Breast epithelium (tissue), 4 donors: ENCODE data around the gene APOM. TPM values are rescaled to one million over a fixed set of nuclear protein-coding genes. Genes with fewer than 3 reads are reported as not detected.
A peak's percentile ranks its signal among the peaks of the same experiment; 100 is the strongest.

Source experiments
- DNase-seq, 2 donors: peaks; one replicate each; pipeline ENCODE4 v3.0.0-alpha.2; 2019; ENCODE audit warnings: low spot score in 2 of 2
- H3K27ac ChIP-seq, 2 donors: fragments of 200-600 bp; sonication (generic) in 1 of 2; one replicate each; pipeline ENCODE4 v1.5.1; 2016 to 2019; ENCODE audit warnings: mild to moderate bottlenecking in 1 of 2
- H3K27me3 ChIP-seq, 2 donors: fragments of 200-600 bp; sonication (generic) in 1 of 2; one replicate each; pipeline versions ENCODE4 v1.5.1 to v1.6.0; 2017 to 2019; ENCODE audit warnings: control low read depth in 1 of 2, mild to moderate bottlenecking in 1 of 2
- H3K36me3 ChIP-seq: fragments of 200-600 bp; one replicate; pipeline ENCODE4 v1.5.1; 2019
- H3K4me1 ChIP-seq, 2 donors: fragments of 200-600 bp; sonication (generic); one replicate each; pipeline ENCODE4 v1.5.1; 2016 to 2019; ENCODE audit warnings: control low read depth in 1 of 2
- H3K4me3 ChIP-seq, 3 donors: fragments of 200-600 bp; sonication (generic); 1 replicate in 2 of 3; 2 replicates in 1 of 3; pipeline ENCODE4 v1.5.1; 2016 to 2019; ENCODE audit warnings: mild to moderate bottlenecking in 3 of 3, moderate library complexity in 2 of 3
- H3K9me3 ChIP-seq, 2 donors: fragments of 200-600 bp; sonication (generic) in 1 of 2; one replicate each; pipeline ENCODE4 v1.5.1; 2016 to 2019; ENCODE audit warnings: control low read depth in 1 of 2
- POLR2A ChIP-seq: fragments of 450-650 bp; IDR thresholded peaks from one replicate; pipeline ENCODE4 v1.6.1; 2016; ENCODE audit warnings: antibody characterized with exemption, mild to moderate bottlenecking, moderate library complexity
- POLR2AphosphoS5 ChIP-seq, 3 donors: sonication (generic); formaldehyde crosslinking; IDR thresholded peaks; one replicate each; pipeline ENCODE4 v1.6.1; 2017; ENCODE audit warnings: antibody characterized with exemption in 3 of 3
- intact Hi-C: fragments of 100-400 bp; cut with DNase I; formaldehyde crosslinking; loops from one replicate; pipeline ENCODE4 v1.15.1; 2023; ENCODE audit warnings: low total_unique reads
- total RNA-seq, 3 donors: library from RNA; depleted of rRNA; stranded (reverse); fragments of >200 nt; gene quantifications; one replicate each; pipeline ENCODE4 v1.1.0, GENCODE V29; 2016
- TF ChIP-seq, protein P1 (sequence below), 3 donors: fragments of 450-650 bp; IDR thresholded peaks; one replicate each; pipeline ENCODE4 v1.5.1; 2016 to 2017; ENCODE audit warnings: antibody characterized with exemption in 3 of 3, mild to moderate bottlenecking in 3 of 3, moderate library complexity in 3 of 3

APOM gene
- total RNA-seq, 3 donors from 2014 or later: 1.3 to 4.8 (median 4.6) TPM

DNA sequence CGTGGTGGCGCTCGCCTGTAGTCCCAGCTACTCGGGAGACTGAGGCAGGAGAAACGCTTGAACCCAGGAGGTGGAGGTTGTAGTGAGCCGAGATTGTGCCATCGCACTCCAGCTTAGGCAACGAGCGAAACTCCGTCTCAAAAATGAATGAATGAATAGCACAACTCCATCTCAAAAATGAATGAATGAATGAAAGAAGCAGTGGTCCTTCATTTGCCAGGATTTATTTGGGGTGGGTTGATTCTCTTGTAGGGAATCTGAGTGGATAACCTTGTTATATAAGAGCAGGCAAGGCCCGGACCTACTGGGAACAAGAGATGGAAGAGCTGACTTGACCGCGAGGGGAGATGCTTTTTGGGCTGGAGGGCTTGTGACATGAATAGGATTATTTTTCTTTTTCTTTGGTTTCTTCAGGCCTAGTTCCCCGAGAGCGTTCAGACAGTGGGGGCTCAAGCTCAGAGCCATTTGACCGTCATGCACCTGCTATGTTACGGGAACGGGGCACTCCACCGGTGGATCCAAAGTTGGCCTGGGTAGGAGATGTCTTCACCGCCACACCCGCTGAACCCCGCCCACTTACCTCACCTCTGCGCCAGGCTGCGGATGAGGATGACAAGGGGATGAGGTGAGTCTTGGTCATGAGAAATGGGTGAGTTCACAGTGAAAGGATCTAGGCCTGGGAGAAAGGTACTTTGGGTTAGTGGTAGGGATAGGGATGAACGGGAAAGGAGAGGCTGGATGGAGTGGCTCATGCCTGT lies 25.3 kb upstream of the APOM start:
- H3K36me3 ChIP-seq: peaks cover 28% of the 10 kb centered on the region
- intact Hi-C loops: no loop called here
- no peaks in the 10 kb centered on the region for H3K4me1 ChIP-seq

DNA sequence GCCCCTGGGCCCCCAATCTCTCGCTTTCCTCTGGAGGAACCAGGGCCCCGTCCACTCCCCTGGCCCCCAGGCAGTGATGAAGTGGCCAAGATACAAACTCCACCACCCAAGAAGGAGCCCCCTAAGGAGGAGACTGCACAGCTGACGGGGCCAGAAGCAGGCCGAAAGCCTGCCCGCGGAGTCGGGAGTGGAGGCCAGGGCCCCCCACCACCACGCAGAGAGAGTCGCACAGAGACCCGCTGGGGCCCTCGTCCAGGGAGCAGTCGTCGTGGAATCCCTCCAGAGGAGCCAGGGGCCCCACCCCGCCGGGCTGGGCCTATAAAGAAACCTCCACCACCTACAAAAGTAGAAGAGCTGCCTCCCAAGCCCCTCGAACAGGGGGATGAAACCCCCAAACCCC lies 24.5 kb upstream of the APOM start:
- Histone ChIP-seq H3K36me3 (peaks cover 25% of the 10 kb centered on the region), H3K4me3 (no peak overlapping the region), H3K4me1 (no peaks in the 10 kb centered on the region), H3K27me3 (no peaks in the 10 kb centered on the region), H3K9me3 (no peaks in the 10 kb centered on the region), H3K27ac (no peak overlapping the region)
- no peak for DNase-seq
- intact Hi-C loops: no loop called here
- TF ChIP-seq POLR2A (no peak), POLR2AphosphoS5 (IDR thresholded peaks at IDR 0.05) (no peak)
- TF ChIP-seq, protein P1, sequence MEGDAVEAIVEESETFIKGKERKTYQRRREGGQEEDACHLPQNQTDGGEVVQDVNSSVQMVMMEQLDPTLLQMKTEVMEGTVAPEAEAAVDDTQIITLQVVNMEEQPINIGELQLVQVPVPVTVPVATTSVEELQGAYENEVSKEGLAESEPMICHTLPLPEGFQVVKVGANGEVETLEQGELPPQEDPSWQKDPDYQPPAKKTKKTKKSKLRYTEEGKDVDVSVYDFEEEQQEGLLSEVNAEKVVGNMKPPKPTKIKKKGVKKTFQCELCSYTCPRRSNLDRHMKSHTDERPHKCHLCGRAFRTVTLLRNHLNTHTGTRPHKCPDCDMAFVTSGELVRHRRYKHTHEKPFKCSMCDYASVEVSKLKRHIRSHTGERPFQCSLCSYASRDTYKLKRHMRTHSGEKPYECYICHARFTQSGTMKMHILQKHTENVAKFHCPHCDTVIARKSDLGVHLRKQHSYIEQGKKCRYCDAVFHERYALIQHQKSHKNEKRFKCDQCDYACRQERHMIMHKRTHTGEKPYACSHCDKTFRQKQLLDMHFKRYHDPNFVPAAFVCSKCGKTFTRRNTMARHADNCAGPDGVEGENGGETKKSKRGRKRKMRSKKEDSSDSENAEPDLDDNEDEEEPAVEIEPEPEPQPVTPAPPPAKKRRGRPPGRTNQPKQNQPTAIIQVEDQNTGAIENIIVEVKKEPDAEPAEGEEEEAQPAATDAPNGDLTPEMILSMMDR (IDR thresholded peaks at IDR 0.05): no peak

More for the DNA sequence above, 25.3 kb upstream of the APOM start:
- H3K9me3 ChIP-seq: no peaks in the 10 kb centered on the region
- H3K4me3 ChIP-seq: no peak overlapping the region
- no peak overlapping the region for H3K27ac ChIP-seq
- DNase-seq: no peak
- TF ChIP-seq POLR2AphosphoS5 (IDR thresholded peaks at IDR 0.05): no peak
- no peak for TF ChIP-seq POLR2A
- TF ChIP-seq, protein P1 (IDR thresholded peaks at IDR 0.05): no peak
- no peaks in the 10 kb centered on the region for H3K27me3 ChIP-seq

DNA sequence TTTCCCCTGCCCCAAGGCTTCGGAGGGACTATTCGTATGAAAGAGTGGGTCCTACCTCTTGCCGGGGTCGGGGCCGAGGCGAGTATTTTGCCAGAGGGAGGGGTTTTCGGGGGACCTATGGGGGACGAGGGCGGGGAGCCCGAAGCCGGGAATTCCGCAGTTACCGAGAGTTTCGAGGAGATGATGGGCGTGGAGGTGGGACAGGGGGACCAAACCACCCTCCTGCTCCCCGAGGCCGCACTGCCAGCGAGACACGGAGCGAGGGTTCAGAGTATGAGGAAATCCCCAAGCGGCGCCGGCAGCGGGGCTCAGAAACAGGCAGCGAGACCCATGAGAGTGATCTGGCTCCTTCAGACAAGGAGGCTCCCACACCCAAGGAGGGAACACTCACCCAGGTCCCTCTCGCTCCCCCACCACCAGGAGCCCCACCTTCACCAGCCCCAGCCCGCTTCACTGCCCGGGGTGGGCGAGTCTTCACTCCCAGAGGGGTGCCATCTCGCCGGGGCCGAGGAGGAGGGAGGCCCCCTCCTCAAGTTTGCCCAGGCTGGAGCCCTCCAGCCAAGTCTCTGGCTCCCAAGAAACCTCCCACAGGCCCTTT lies 23.9 kb upstream of the APOM start:
- Histone ChIP-seq H3K36me3 (peaks cover 28% of the 10 kb centered on the region), H3K27me3 (no peaks in the 10 kb centered on the region), H3K9me3 (no peaks in the 10 kb centered on the region), H3K4me3 (no peak overlapping the region), H3K27ac (peak overlapping the region in 1 of 2 donors; percentile 55), H3K4me1 (no peaks in the 10 kb centered on the region)
- DNase-seq: no peak
- TF ChIP-seq POLR2AphosphoS5 (IDR thresholded peaks at IDR 0.05): no peak
- TF ChIP-seq POLR2A: no peak
- TF ChIP-seq, protein P1 (IDR thresholded peaks at IDR 0.05): no peak
- intact Hi-C loops: no loop called here

DNA sequence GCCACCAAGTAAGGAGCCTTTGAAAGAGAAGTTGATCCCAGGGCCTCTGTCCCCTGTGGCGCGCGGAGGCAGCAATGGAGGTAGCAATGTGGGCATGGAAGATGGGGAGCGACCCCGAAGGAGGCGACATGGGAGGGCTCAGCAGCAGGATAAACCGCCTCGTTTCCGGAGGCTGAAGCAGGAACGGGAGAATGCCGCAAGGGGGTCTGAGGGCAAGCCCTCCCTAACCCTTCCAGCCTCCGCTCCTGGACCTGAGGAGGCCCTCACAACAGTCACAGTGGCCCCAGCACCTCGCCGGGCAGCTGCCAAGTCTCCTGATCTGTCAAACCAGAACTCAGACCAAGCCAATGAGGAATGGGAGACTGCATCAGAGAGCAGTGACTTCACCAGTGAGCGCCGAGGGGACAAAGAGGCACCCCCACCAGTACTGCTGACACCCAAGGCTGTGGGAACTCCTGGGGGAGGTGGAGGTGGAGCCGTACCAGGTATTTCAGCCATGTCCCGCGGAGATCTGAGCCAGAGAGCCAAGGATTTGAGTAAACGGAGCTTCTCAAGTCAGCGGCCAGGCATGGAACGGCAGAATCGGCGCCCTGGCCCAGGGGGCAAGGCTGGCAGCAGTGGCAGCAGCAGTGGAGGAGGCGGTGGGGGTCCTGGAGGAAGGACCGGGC lies 23.3 kb upstream of the APOM start:
- intact Hi-C loops: no loop called here
- H3K9me3 ChIP-seq: no peaks in the 10 kb centered on the region
- no peaks in the 10 kb centered on the region for H3K27me3 ChIP-seq
- DNase-seq: no peak
- peaks cover 23% of the 10 kb centered on the region for H3K36me3 ChIP-seq
- peak overlapping the region; percentile 55 to 61 for H3K27ac ChIP-seq
- H3K4me3 ChIP-seq: no peak overlapping the region
- no peak for TF ChIP-seq POLR2AphosphoS5 (IDR thresholded peaks at IDR 0.05)
- TF ChIP-seq POLR2A: no peak
- TF ChIP-seq, protein P1 (IDR thresholded peaks at IDR 0.05): no peak
- no peaks in the 10 kb centered on the region for H3K4me1 ChIP-seq

DNA sequence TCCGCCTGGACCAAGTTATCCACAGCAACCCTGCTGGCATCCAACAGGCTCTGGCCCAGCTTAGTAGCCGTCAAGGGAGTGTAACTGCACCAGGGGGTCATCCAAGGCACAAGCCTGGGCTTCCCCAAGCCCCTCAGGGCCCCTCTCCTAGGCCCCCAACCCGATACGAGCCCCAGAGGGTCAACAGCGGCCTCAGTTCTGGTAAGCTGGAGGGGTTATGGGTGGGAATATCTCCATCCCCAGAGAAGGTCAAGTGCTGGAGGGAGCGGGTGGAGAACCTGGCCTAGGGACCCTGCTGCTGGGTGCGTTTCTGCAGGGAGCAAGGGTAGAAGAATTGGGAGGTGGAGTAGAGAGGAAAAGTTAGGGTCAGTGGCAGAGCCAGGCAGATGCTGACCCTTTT lies 22.2 kb upstream of the APOM start:
- intact Hi-C loops: no loop called here
- H3K9me3 ChIP-seq: no peaks in the 10 kb centered on the region
- no peaks in the 10 kb centered on the region for H3K4me1 ChIP-seq
- no peaks in the 10 kb centered on the region for H3K27me3 ChIP-seq
- peaks cover 13% of the 10 kb centered on the region for H3K36me3 ChIP-seq
- no peak for DNase-seq
- H3K27ac ChIP-seq: peak overlapping the region in 1 of 2 donors; percentile 55
- H3K4me3 ChIP-seq: no peak overlapping the region
- TF ChIP-seq, protein P1 (IDR thresholded peaks at IDR 0.05): no peak
- TF ChIP-seq POLR2A (no peak), POLR2AphosphoS5 (IDR thresholded peaks at IDR 0.05) (no peak)
